DND-41 (cell line): ENCODE measurements around the gene GET4.
A peak's percentile ranks its signal among the peaks of the same experiment; 100 is the strongest.

ENCODE experiments used
- ATAC-seq: fragments of 200-7000 bp; cut with Tn5 transposase; 3 replicates; pipeline ENCODE4 v1.9.1; 2021; ENCODE audit warnings: low read depth; ENCODE audit not compliant: insufficient read depth
- DNase-seq: peaks from one replicate; pipeline ENCODE4 v3.0.0-alpha.2; 2020
- H2AFZ ChIP-seq: 2 replicates; pipeline ENCODE4 v1.6.0; 2012; ENCODE audit warnings: low read depth, low read length
- H3K27ac ChIP-seq: 2 replicates; pipeline ENCODE4 v1.5.1; 2012; ENCODE audit warnings: low read length, inconsistent platforms
- H3K27me3 ChIP-seq: fragments of 200-600 bp; sonication (generic); 2 replicates; pipeline ENCODE4 v1.6.0; 2012; ENCODE audit warnings: low read length, mild to moderate bottlenecking, inconsistent platforms; ENCODE audit not compliant: insufficient read depth, poor library complexity
- H3K36me3 ChIP-seq: 2 replicates; pipeline ENCODE4 v1.5.1; 2012; ENCODE audit warnings: low read length, inconsistent platforms; ENCODE audit not compliant: insufficient read depth
- H3K4me1 ChIP-seq: 2 replicates; pipeline ENCODE4 v1.5.1; 2012; ENCODE audit warnings: mild to moderate bottlenecking, low read length; ENCODE audit not compliant: insufficient read depth
- H3K4me2 ChIP-seq: 2 replicates; pipeline ENCODE4 v1.6.0; 2012; ENCODE audit warnings: mild to moderate bottlenecking, moderate library complexity, low read length, inconsistent platforms; ENCODE audit not compliant: insufficient read depth
- H3K4me3 ChIP-seq, 2 experiments: fragments of 200-600 bp in 1 of 2; shearing (Covaris generic) in 1 of 2; 2 replicates each; pipeline ENCODE4 v1.5.1; 2012 to 2016; ENCODE audit warnings: inconsistent platforms in 2 of 2, low read length in 2 of 2, mild to moderate bottlenecking in 2 of 2, low read depth in 1 of 2, moderate library complexity in 1 of 2
- H3K79me2 ChIP-seq: 2 replicates; pipeline ENCODE4 v1.6.0; 2012; ENCODE audit warnings: low read length, inconsistent platforms; ENCODE audit not compliant: insufficient read depth
- H3K9ac ChIP-seq: 2 replicates; pipeline ENCODE4 v1.6.0; 2012; ENCODE audit warnings: low read depth, mild to moderate bottlenecking, inconsistent platforms, low read length, moderate library complexity
- H3K9me3 ChIP-seq: 2 replicates; pipeline ENCODE4 v1.5.1; 2012; ENCODE audit warnings: low read length, moderate library complexity, mild to moderate bottlenecking, inconsistent platforms; ENCODE audit not compliant: insufficient read depth, severe bottlenecking
- H4K20me1 ChIP-seq: 2 replicates; pipeline ENCODE4 v1.6.0; 2012; ENCODE audit warnings: low read length; ENCODE audit not compliant: insufficient read depth
- EZH2 ChIP-seq: IDR thresholded peaks from 3 replicates; pipeline ENCODE4 v1.6.1; 2012; ENCODE audit warnings: borderline replicate concordance, low read depth, mild to moderate bottlenecking, moderate library complexity, low read length, inconsistent platforms; ENCODE audit not compliant: severe bottlenecking
- TF ChIP-seq, protein P1 (sequence below): IDR thresholded peaks from 2 replicates; pipeline ENCODE4 v1.5.1; 2012; ENCODE audit warnings: borderline replicate concordance, low read length, moderate library complexity, mild to moderate bottlenecking; ENCODE audit not compliant: poor library complexity, severe bottlenecking; ENCODE audit errors: extremely low read depth

Gene GET4

DNA sequence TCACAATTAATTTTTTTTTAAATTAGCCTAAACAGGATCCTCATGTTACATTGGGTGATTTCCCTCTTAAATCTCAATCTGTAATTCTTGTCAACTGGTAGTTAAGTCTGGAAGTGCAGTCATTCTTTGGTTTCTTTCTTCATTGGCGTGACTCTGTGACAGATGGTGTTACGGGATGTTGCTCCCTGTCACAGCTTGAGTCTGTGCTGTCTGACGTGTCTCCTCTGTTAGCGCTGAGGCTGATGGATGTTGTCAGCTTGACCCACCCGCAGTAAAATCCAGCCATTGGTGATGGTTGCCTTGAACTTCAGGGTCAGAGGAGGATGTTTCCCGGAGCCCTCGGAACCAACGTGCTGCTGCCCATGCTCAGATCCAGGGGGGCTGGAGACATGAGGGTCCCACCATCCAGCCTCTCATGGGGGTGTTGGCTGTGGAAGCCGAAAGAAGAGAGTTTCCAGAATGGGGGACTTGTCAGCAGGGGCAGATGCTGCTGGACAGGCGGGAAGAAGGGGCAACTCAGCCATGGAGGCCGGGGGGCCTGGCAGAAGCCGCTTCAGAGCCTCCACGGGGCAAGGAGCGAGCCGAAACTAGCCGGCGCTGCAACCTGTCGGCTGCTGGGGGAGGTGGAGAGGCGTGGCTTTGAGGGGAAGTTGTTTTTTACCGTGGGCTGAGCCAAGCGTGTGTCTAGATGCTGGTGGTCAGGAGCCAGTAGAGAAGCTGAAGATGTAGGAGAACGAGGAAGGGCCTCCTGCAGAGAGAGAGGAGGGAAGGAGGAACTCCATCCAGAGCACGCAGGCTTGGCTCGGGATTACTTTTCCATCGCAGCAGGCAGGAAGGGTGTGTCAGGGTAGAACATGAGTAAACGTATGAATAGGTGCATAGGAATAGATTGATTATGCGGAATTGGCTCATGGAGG is 40.6 kb upstream of the GET4 start:
- no peaks in the 10 kb centered on the region for H3K27me3 ChIP-seq
- no peak overlapping the region for H3K4me2 ChIP-seq
- H3K9me3 ChIP-seq = no peaks in the 10 kb centered on the region
- H3K36me3 ChIP-seq = peaks cover 60% of the 10 kb centered on the region
- no peak overlapping the region for H3K27ac ChIP-seq
- no peaks in the 10 kb centered on the region for H3K4me1 ChIP-seq
- peaks cover 72% of the 10 kb centered on the region for H3K79me2 ChIP-seq
- H2AFZ ChIP-seq = no peak overlapping the region
- peaks cover 67% of the 10 kb centered on the region for H4K20me1 ChIP-seq
- TF ChIP-seq, protein P1, sequence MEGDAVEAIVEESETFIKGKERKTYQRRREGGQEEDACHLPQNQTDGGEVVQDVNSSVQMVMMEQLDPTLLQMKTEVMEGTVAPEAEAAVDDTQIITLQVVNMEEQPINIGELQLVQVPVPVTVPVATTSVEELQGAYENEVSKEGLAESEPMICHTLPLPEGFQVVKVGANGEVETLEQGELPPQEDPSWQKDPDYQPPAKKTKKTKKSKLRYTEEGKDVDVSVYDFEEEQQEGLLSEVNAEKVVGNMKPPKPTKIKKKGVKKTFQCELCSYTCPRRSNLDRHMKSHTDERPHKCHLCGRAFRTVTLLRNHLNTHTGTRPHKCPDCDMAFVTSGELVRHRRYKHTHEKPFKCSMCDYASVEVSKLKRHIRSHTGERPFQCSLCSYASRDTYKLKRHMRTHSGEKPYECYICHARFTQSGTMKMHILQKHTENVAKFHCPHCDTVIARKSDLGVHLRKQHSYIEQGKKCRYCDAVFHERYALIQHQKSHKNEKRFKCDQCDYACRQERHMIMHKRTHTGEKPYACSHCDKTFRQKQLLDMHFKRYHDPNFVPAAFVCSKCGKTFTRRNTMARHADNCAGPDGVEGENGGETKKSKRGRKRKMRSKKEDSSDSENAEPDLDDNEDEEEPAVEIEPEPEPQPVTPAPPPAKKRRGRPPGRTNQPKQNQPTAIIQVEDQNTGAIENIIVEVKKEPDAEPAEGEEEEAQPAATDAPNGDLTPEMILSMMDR = no peak
- TF ChIP-seq EZH2 = no peak
- ATAC-seq = no peak
- H3K9ac ChIP-seq = no peak overlapping the region
- H3K4me3 ChIP-seq = no peak overlapping the region
- DNase-seq = no peak

DNA sequence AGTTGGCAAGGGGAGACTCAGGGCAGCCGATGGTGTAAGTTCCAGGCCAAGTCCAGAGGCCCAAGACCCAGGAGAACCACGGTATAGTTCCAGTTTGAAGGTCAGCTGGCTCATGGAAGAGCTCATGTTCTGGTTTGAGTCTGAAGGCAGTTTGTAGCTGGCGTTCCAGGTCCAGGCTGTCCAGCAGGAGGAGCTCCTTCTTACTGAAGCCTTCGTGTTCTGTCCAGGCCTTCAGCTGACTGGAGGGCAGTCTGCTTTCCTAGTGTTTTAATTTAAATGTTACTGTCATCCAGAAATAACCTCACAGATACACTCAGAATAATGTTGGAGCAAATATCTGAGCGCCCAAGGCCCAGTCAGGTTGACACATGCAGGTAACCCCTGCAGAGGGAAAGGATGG is 39.9 kb upstream of the GET4 start:
- Histone ChIP-seq H3K9ac (no peak overlapping the region), H3K4me3 (no peak overlapping the region), H3K79me2 (peaks cover 66% of the 10 kb centered on the region), H3K9me3 (no peaks in the 10 kb centered on the region), H4K20me1 (peaks cover 63% of the 10 kb centered on the region), H3K27me3 (no peaks in the 10 kb centered on the region), H3K36me3 (peaks cover 60% of the 10 kb centered on the region), H3K27ac (no peak overlapping the region), H3K4me1 (no peaks in the 10 kb centered on the region), H2AFZ (no peak overlapping the region), H3K4me2 (no peak overlapping the region)
- ATAC-seq = no peak
- no peak for DNase-seq
- TF ChIP-seq, protein P1 = peak; percentile 33
- no peak for TF ChIP-seq EZH2

DNA sequence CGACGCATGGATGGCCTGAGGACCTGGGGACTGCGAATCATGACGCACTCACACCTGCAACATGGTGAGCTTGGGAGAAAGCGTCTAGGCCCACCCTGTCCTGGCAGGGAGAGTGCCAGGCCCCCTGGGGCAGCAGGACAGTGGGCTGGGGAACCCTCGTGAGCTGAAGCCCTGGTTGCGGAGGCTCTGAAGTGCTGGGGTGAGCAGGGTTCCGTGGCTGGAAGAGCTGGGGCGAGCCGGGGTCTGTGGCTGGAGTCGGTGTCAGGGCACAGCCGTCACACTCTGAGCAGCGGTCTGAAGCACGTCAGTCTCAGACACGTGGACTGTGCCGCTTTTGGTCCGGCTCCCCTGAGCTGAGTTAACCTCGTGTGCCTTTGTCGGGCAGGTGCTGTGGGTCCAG is 39.4 kb upstream of the GET4 start:
- no peak overlapping the region for H3K4me3 ChIP-seq
- DNase-seq = no peak
- no peak for ATAC-seq
- no peak overlapping the region for H3K9ac ChIP-seq
- H3K27me3 ChIP-seq = no peaks in the 10 kb centered on the region
- no peak overlapping the region for H2AFZ ChIP-seq
- peaks cover 60% of the 10 kb centered on the region for H4K20me1 ChIP-seq
- no peaks in the 10 kb centered on the region for H3K9me3 ChIP-seq
- H3K4me1 ChIP-seq = no peaks in the 10 kb centered on the region
- H3K79me2 ChIP-seq = peaks cover 60% of the 10 kb centered on the region
- TF ChIP-seq EZH2 = no peak
- TF ChIP-seq, protein P1 = no peak
- H3K36me3 ChIP-seq = peaks cover 63% of the 10 kb centered on the region
- H3K27ac ChIP-seq = no peak overlapping the region
- H3K4me2 ChIP-seq = no peak overlapping the region
